Breast epithelium (tissue), 3 donors: Measurements from ENCODE around the gene MEPCE.
"Not testable (repeated sequence)": the region's sequence is repeated elsewhere in the genome, so short reads cannot be mapped to it uniquely, and the experiment has no call there.

ENCODE experiments used
- POLR2A ChIP-seq: fragments of 450-650 bp; IDR thresholded peaks from one replicate; pipeline ENCODE4 v1.6.1; 2016; ENCODE audit warnings: antibody characterized with exemption, mild to moderate bottlenecking, moderate library complexity
- TF ChIP-seq, protein P1 (sequence below), 3 donors: fragments of 450-650 bp; IDR thresholded peaks; one replicate each; pipeline ENCODE4 v1.5.1; 2016 to 2017; ENCODE audit warnings: antibody characterized with exemption in 3 of 3, mild to moderate bottlenecking in 3 of 3, moderate library complexity in 3 of 3

DNA sequence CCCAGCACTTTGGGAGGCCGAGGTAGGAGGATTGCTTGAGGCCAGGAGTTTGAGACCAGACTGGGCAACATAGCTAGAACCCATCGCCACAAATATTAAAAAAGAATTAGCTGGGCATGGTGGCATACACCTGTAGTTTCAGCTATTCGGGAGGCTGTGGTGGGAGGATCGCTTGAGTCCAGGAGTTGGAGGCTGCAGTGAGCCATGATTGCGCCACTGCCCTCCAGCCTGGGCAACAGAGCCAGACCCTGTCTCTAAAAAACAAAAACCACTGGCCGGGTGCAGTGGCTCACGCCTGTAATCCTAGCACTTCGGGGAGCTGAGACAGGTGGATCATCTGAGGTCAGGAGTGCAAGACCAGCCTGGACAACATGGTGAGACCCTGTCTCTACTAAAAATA is 24.2 kb downstream of the MEPCE start:
- not testable (repeated sequence) for TF ChIP-seq POLR2A
- TF ChIP-seq, protein P1, sequence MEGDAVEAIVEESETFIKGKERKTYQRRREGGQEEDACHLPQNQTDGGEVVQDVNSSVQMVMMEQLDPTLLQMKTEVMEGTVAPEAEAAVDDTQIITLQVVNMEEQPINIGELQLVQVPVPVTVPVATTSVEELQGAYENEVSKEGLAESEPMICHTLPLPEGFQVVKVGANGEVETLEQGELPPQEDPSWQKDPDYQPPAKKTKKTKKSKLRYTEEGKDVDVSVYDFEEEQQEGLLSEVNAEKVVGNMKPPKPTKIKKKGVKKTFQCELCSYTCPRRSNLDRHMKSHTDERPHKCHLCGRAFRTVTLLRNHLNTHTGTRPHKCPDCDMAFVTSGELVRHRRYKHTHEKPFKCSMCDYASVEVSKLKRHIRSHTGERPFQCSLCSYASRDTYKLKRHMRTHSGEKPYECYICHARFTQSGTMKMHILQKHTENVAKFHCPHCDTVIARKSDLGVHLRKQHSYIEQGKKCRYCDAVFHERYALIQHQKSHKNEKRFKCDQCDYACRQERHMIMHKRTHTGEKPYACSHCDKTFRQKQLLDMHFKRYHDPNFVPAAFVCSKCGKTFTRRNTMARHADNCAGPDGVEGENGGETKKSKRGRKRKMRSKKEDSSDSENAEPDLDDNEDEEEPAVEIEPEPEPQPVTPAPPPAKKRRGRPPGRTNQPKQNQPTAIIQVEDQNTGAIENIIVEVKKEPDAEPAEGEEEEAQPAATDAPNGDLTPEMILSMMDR (IDR thresholded peaks at IDR 0.05), result not testable (repeated sequence)
